NB4 (cell line): ENCODE measurements around the gene CCNO.

Experiments used
- TF ChIP-seq, protein P1 (sequence below): IDR thresholded peaks from one replicate; pipeline ENCODE4 v1.5.1; 2012; ENCODE audit warnings: low read depth, low read length
- TF ChIP-seq, protein P2 (sequence below): IDR thresholded peaks from 2 replicates; pipeline ENCODE4 v1.6.1; 2011; ENCODE audit warnings: low read depth, low read length

DNA sequence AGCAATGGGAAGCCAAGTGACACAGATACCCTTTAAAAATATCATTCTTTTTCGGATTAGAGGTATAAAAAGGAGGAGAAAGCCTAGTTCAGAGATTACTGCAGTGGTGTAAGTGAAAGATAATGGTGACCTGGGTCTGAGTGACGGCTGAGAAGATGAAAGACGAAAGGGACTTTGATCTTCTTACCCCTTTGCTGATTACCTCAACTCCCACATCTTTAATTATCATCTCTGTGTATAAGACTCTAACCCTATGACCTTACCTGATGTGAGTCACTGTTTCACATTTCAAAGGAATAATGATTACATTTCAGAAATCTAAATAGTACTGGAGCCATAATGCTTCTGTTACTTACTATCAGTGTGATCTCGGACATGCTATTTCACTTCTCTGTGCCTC, 21.4 kb upstream of the CCNO start:
- TF ChIP-seq, protein P1, sequence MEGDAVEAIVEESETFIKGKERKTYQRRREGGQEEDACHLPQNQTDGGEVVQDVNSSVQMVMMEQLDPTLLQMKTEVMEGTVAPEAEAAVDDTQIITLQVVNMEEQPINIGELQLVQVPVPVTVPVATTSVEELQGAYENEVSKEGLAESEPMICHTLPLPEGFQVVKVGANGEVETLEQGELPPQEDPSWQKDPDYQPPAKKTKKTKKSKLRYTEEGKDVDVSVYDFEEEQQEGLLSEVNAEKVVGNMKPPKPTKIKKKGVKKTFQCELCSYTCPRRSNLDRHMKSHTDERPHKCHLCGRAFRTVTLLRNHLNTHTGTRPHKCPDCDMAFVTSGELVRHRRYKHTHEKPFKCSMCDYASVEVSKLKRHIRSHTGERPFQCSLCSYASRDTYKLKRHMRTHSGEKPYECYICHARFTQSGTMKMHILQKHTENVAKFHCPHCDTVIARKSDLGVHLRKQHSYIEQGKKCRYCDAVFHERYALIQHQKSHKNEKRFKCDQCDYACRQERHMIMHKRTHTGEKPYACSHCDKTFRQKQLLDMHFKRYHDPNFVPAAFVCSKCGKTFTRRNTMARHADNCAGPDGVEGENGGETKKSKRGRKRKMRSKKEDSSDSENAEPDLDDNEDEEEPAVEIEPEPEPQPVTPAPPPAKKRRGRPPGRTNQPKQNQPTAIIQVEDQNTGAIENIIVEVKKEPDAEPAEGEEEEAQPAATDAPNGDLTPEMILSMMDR, result no peak
- TF ChIP-seq, protein P2, sequence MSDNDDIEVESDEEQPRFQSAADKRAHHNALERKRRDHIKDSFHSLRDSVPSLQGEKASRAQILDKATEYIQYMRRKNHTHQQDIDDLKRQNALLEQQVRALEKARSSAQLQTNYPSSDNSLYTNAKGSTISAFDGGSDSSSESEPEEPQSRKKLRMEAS, result no peak
